UCSD-AML1 (cell line): Measurements from ENCODE around the gene SPNS2.

ENCODE experiments used
- DNase-seq: peaks from one replicate; lab custom pipeline; 2025; ENCODE audit not compliant: unreplicated experiment; lab: John Stamatoyannopoulos, UW

SPNS2 gene

DNA sequence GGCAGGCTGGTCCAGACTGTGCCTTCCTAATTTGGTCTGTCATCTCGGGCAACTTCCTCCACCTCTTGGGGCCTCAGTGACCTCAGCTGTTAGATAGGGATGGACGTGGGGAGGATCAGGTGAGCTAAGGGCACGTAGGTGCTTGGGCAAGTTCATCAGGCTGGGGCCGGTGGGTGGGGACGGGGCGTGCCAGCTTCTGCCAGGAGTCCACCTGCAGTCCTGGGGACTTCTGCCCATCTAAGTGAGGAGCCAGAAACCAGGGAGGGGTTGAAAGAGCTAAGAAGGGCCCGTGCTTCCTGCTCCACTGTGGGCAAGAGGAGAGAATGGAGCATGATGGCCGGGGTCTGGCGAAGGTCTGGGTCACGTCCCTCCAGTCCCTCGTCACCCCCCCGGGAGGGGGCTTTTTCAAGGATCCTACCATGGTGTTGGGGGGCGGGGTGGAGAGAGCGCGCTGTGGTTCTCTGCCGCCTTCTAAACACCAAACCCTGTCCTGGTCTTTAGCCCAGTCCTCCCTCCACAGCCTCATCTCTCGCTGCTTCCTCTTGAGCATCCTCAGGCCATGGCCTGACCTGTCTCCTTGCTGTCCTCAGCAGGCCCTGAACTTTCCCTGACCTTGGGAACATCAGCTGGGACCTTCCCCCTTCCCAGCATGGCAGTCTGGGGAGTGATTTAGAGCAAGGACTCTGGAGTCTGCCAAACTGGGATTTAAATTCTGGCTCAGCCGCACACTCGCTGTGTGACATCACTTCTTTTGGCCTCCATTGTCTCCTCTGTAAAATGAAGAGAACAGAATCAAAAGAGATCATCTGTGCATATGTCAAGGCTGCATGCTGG, 21.6 kb downstream of the SPNS2 start:
- DNase-seq, result no peak

- DNase-seq, result no peak
These were observed 22.4 kb downstream of the SPNS2 start for GRCh38 chr17:4520894-4521600.

- DNase-seq, result no peak
These were observed 24.0 kb downstream of the SPNS2 start for GRCh38 chr17:4522661-4523060.

DNA sequence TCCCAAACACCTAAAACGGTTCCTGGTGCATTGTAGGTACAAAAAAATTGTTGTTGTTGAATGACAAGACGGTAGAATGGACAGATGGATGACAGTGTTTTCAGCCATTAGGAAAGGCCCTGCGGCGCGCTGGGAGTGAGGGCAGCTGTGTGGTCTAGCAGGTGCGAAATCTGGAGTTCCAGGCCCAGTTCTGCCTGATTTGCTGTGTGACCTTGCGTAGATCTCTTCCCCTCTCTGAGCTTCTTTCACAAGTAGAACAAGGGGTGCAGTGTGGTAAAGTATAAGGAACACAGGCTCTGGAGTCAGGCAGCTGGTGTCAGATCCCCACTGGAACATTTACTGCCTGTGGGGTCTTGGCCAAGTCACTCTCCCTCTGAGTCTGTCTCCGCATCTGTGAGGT, 25.3 kb downstream of the SPNS2 start:
- DNase-seq, result no peak

- no peak for DNase-seq
These were observed 27.2 kb downstream of the SPNS2 start for GRCh38 chr17:4525691-4526397.

- DNase-seq, result no peak
These were observed 28.5 kb downstream of the SPNS2 start for GRCh38 chr17:4527134-4527533.

GRCh38 chr17:4527566-4528125, 29.0 kb downstream of the SPNS2 start:
- no peak for DNase-seq

- no peak for DNase-seq
These were observed 31.0 kb downstream of the SPNS2 start for GRCh38 chr17:4529533-4530152.

DNA sequence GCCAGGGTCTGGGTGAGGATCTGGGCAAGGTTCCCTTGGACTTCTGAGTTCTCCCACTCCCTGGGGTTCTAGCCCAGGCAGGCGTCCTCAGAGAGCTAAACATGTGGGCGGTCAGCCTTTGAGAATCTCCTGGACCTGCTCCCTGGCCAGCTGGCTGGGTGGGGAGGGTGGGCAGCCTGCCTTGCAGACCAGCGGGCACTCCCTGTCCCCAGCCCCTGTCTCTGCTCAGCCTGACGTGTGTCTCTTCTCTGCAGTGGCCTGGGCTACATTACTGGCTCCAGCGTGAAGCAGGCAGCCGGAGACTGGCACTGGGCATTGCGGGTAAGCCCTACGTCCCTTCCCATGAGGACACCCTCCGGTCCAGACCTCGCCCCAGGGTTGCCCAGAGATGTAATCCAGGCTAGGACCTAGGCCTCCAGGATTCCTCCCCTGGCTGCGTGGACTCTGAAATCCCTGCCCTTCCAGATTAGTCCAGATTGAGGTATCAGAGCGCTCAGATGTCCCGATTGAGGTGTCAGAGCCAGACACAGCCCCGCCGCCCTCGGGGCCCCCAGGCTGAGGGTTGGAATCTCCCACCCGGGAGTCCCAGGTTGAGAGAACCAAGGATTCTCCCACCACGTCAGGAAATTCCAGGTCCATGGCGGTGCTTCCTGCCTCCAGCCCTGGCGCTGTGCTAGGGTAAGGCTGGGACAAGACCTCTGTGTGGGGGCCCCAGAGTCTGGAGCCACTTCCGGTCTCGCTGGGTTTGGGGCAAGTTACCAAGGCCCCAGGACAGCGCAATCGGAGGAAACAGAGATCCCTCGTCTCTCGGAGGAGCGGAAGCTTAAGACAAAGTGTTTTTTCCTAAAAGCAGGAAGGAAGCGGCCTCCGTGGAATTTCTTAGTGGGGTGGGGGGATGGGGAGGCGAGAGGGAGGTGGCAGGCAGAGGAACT, 32.4 kb downstream of the SPNS2 start:
- peak; percentile 74 for DNase-seq

GRCh38 chr17:4531988-4532736, 33.5 kb downstream of the SPNS2 start:
- no peak for DNase-seq

- no peak for DNase-seq
These were observed 34.3 kb downstream of the SPNS2 start for GRCh38 chr17:4532860-4533522.

- peak; percentile 38 for DNase-seq
These were observed 35.1 kb downstream of the SPNS2 start for GRCh38 chr17:4533523-4534504.

DNA sequence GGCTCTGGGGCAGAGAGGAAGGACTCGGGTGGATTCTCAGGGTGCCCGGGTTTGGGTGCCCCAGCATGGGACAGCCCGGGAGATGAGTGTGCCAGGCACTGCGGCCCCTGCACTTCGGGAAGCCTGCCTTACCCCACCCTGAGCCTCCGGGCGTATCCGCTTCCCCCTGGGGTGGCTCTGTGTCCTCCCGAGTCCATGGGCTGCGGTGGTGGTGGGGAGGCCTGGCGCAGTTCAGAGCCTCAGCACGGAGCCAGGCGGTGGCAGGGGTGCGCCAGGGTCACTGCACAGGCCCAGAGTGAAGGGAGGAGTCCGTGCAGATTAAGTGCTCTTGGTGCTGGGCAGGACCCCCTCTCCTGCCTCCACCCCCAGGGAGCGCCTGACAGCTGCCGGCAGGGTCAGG, 35.8 kb downstream of the SPNS2 start:
- no peak for DNase-seq

GRCh38 chr17:4534928-4535666, 36.4 kb downstream of the SPNS2 start:
- DNase-seq, result no peak

- DNase-seq, result no peak
These were observed 37.1 kb downstream of the SPNS2 start for GRCh38 chr17:4535667-4536258.

- no peak for DNase-seq
These were observed 37.6 kb downstream of the SPNS2 start for GRCh38 chr17:4536259-4536741.
